A375 (cell line): ENCODE results near the gene SEPTIN2. TPM values are rescaled to one million over a fixed set of nuclear protein-coding genes. Genes with fewer than 3 reads are reported as not detected.

Experiments
- total RNA-seq: library from RNA; depleted of rRNA; stranded (reverse); fragments of >200 nt; shearing (Covaris generic); gene quantifications from 2 replicates; pipeline ENCODE4 v1.2.3, GENCODE V29; 2014; rRNA removed

SEPTIN2 gene
- 129 and 137 TPM in 2 replicates for total RNA-seq

DNA sequence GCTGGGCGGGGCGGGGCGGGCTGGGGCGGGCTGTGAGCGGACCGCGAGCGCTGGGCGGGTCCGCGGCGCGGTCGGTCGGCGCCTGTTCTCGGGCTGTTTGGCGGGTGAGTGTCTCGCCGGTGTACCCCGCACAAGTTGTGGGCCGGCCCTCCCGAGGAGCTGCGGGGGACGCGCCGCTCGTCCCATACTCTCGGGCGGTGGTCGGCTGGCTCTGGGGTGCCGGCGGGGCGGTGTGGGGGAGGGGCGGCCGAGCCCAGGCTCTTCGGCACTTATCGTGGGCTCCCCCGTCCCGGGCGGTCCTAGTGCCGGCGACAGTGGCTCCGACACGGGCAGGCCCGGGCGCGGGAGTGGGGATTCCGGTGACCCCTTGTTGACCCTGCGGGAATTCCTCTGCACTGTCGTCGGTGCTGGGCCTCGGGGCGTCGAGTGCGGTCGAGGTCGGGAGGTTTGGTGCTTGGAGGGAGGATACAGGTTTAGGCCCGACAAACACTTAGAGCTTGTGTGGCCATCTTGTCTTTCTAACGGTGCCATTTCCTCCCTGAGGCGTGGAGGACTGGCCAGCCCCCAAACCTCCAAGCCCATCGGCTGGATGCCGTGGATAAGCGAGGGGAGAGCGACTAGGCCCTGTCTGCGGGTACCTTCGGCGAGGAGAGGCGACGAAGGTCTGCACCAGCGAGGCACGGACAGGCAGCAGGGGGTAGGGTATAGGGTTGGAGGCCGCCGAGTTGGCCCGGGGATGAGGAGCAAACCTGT is at the start of gene SEPTIN2:
Gene SEPTIN2, plus strand, starts transcription at position 47 of the 753 bp plus-strand sequence. CDS start 8,308 bp downstream, outside the sequence.

DNA sequence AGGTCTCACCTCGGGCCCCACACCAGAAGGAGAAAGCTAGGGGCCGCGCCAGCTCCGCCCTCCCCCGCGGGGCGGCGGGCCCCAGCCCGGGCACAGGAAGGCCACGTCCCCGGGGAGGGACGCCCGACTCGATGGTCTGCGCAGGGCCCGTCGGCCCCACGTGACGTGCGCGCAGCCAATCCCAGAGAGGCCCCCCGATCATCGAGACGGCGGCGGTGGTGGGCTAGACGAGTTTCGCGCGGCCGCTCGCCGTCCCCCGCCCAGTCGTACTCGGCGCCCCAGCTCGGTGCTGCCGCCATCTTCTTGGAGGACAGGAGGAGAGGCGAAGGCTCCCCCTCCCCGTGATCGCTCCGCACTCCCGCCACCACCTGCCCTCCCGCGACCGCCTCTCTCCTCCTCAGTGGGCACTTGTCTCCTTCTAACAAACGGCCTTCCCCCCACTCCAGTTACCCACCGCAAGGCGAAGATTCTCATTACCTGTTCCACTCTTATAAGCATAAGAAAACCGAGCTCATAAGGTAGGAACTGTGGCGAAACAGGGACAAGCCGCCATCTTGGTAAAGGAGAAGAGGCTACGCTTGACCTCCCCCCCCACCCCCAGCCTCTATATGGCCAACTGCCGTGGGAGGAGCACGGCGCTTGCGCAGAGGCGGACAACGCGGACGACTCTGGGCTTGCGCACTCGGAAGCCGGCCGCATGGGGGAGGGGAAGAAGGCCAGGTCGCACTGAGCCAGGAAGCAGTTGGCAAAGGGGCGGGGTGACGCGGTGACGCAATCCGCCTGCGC is 439 bp upstream of the SEPTIN2 start, which contains the start of gene HDLBP:
Gene HDLBP, minus strand, starts transcription at position 580 of the 786 bp plus-strand sequence. CDS start 48,803 bp downstream, outside the sequence.

DNA sequence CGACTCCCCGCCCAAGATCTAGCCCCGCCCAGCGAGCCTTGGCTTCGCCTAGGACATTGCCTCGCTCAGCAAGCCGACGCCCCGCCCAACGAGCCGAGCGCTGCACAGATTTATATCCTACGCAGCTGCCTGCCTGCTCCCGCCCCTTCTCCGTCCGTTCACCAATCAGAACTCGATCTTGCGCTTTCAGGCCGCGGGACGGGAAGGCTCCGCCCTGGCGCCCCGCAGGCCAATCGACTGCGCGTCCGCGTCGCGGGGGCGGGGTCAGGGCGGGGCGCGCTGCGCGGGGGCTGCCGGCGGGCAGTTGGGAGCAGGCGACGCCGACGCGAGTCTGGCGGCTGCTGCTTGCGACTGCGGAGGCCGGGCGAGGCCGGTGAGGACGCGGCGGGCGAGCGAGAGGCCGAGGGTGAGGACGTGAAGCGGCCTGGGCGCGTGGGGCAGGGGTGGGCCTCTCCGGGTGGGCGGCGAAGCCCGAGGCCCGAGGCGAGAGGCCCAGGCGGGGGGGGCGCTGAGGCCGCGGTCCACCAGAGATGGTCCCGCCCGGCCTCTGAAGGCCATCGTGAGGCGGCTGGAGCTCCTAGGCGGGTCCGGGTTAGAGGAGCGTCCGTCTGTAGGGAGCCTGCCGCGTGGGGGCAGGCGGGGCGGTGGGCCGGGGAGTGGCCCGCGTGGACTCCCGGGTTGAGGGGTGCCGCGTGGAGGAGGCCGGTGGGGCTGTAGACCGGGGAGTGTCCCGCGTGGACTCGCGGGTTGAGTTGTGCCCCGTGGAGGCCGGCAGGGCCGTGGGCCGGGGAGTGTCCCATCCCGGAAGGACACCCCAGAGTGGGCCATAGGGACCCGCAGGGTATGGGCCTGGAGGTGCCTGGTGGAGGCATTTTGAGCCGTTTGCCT is 40.5 kb downstream of the SEPTIN2 start, which contains the start of gene FARP2:
Gene FARP2, plus strand, starts transcription at position 303 of the 888 bp plus-strand sequence. CDS start 16,823 bp downstream, outside the sequence.

Other genes with a start within 250 kb of the SEPTIN2 start
- gene MTERF4, start 213.6 kb upstream of the SEPTIN2 start, total RNA-seq = 23.0 and 34.4 TPM in 2 replicates
- gene PASK, start 166.5 kb upstream of the SEPTIN2 start, total RNA-seq = 4.4 and 4.8 TPM in 2 replicates
- gene PPP1R7, start 165.5 kb upstream of the SEPTIN2 start, total RNA-seq = 34.4 and 49.7 TPM in 2 replicates
- 0.19 and 1.0 TPM in 2 replicates for gene ANO7, start 127.2 kb upstream of the SEPTIN2 start, total RNA-seq
- 326 and 357 TPM in 2 replicates for gene HDLBP, start 253 bp upstream of the SEPTIN2 start, total RNA-seq
- 27.8 and 28.4 TPM in 2 replicates for gene FARP2, start 40.4 kb downstream of the SEPTIN2 start, total RNA-seq
- 91.4 and 92.6 TPM in 2 replicates for gene STK25, start 192.7 kb downstream of the SEPTIN2 start, total RNA-seq
- gene BOK, start 242.8 kb downstream of the SEPTIN2 start, total RNA-seq = 5.1 and 8.0 TPM in 2 replicates